Fibroblast of lung (primary cell): ENCODE data around the gene SLC18A3.

ENCODE experiments used
- CTCF ChIP-seq, 2 donors: IDR thresholded peaks in 1 of 2; conservative IDR thresholded peaks in 1 of 2; 1 replicate in 1 of 2; 2 replicates in 1 of 2; pipeline ENCODE4 v1.5.1; 2011 to 2012; ENCODE audit warnings: low read length in 2 of 2, control low read depth in 1 of 2, inconsistent platforms in 1 of 2, low read depth in 1 of 2, mild to moderate bottlenecking in 1 of 2
- EZH2 ChIP-seq: IDR thresholded peaks from 2 replicates; pipeline ENCODE4 v1.5.1; 2012; ENCODE audit warnings: low read length, control low read depth, mild to moderate bottlenecking; ENCODE audit errors: missing control alignments

DNA sequence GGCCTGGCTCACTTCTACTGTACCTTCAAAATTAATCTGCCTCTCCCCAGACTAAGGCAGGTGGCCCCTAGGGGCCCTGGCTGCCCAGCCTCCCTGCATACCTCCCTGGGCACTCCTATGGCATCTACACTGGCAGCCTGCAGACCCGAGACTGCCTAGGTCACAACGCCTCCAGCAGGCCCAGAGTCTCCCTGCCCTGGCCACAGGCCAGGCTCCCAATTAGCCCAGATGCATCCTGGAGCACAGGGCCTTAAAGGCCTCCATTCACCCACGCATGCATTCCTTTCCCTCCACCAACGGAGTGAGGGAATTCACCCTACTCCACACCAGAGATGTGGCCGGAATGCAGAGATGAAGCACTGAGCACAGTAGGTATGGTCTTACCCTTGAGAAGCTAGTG, 5.6 kb downstream of the SLC18A3 start:
- no peak for TF ChIP-seq CTCF (conservative IDR thresholded peaks at IDR 0.05 in 1 of 2, IDR thresholded peaks at IDR 0.05 in 1 of 2; ENCODE audit: low read depth in 1 of 2, low read length in 2 of 2)
- TF ChIP-seq EZH2 = no peak
